Trophoblast cell (in vitro differentiated cells and primary cell): ENCODE results near the gene IFNAR2.
A peak's percentile ranks its signal among the peaks of the same experiment; 100 is the strongest.

ENCODE experiments used
- DNase-seq, 2 donors: peaks; one replicate each; pipeline ENCODE4 v3.0.0-alpha.2; 2016
- H2AFZ ChIP-seq: 2 replicates; pipeline ENCODE4 v1.6.1; 2013; ENCODE audit warnings: low read length, moderate library complexity, mild to moderate bottlenecking; ENCODE audit not compliant: insufficient read depth, poor library complexity
- H2AK5ac ChIP-seq: 2 replicates; pipeline ENCODE4 v1.6.1; 2013; ENCODE audit warnings: mild to moderate bottlenecking, low read length
- H2BK120ac ChIP-seq: 2 replicates; pipeline ENCODE4 v1.6.1; 2013; ENCODE audit warnings: low read length, mild to moderate bottlenecking, moderate library complexity; ENCODE audit not compliant: insufficient read depth, poor library complexity
- H2BK12ac ChIP-seq: 2 replicates; pipeline ENCODE4 v1.6.1; 2013; ENCODE audit warnings: mild to moderate bottlenecking, low read length, moderate library complexity
- H2BK5ac ChIP-seq: 2 replicates; pipeline ENCODE4 v1.6.1; 2013; ENCODE audit warnings: low read length, low read depth, moderate library complexity, mild to moderate bottlenecking; ENCODE audit not compliant: poor library complexity
- H3K14ac ChIP-seq: 2 replicates; pipeline ENCODE4 v1.6.1; 2013; ENCODE audit warnings: mild to moderate bottlenecking, low read length
- H3K18ac ChIP-seq: 2 replicates; pipeline ENCODE4 v1.6.1; 2013; ENCODE audit warnings: mild to moderate bottlenecking, low read length
- H3K23ac ChIP-seq: 2 replicates; pipeline ENCODE4 v1.6.1; 2013; ENCODE audit warnings: low read length
- H3K27ac ChIP-seq: 2 replicates; pipeline ENCODE4 v1.5.1; 2013; ENCODE audit warnings: low read depth, mild to moderate bottlenecking, inconsistent platforms, low read length, moderate library complexity
- H3K27me3 ChIP-seq: 2 replicates; pipeline ENCODE4 v1.6.1; 2013; ENCODE audit warnings: inconsistent platforms, mild to moderate bottlenecking, low read length, moderate library complexity; ENCODE audit not compliant: insufficient read depth
- H3K36me3 ChIP-seq, 2 experiments: 1 replicate in 1 of 2; 2 replicates in 1 of 2; pipeline ENCODE4 v1.6.1; 2013; ENCODE audit warnings: low read length in 2 of 2, mild to moderate bottlenecking in 2 of 2, moderate library complexity in 1 of 2; ENCODE audit not compliant: insufficient read depth in 2 of 2, control insufficient read depth in 1 of 2
- H3K4ac ChIP-seq: 2 replicates; pipeline ENCODE4 v1.6.1; 2013; ENCODE audit warnings: low read depth, mild to moderate bottlenecking, low read length, moderate library complexity
- H3K4me1 ChIP-seq, 2 experiments: 1 replicate in 1 of 2; 2 replicates in 1 of 2; pipeline ENCODE4 v1.6.1; 2013; ENCODE audit warnings: low read length in 2 of 2, mild to moderate bottlenecking in 2 of 2, moderate library complexity in 1 of 2; ENCODE audit not compliant: insufficient read depth in 2 of 2, control insufficient read depth in 1 of 2
- H3K4me2 ChIP-seq: 2 replicates; pipeline ENCODE4 v1.6.1; 2013; ENCODE audit warnings: inconsistent platforms, mild to moderate bottlenecking, low read length, moderate library complexity
- H3K4me3 ChIP-seq: 2 replicates; pipeline ENCODE4 v1.5.1; 2013; ENCODE audit warnings: mild to moderate bottlenecking, low read depth, low read length, inconsistent platforms
- H3K79me1 ChIP-seq: one replicate; pipeline ENCODE4 v1.6.1; 2013; ENCODE audit warnings: low read length
- H3K79me2 ChIP-seq: 2 replicates; pipeline ENCODE4 v1.6.1; 2013; ENCODE audit warnings: low read length, mild to moderate bottlenecking; ENCODE audit not compliant: control insufficient read depth, insufficient read depth, poor library complexity
- H3K9ac ChIP-seq: 2 replicates; pipeline ENCODE4 v1.6.1; 2013; ENCODE audit warnings: mild to moderate bottlenecking, low read length
- H3K9me3 ChIP-seq: 2 replicates; pipeline ENCODE4 v1.6.1; 2013; ENCODE audit warnings: low read depth, mild to moderate bottlenecking, control low read depth, inconsistent platforms, low read length; ENCODE audit not compliant: insufficient read depth
- H4K12ac ChIP-seq: 2 replicates; pipeline ENCODE4 v1.6.1; 2013; ENCODE audit warnings: low read depth, mild to moderate bottlenecking, low read length, moderate library complexity
- H4K8ac ChIP-seq: 2 replicates; pipeline ENCODE4 v1.6.1; 2013; ENCODE audit warnings: low read depth, mild to moderate bottlenecking, low read length, moderate library complexity
- H4K91ac ChIP-seq: one replicate; pipeline ENCODE4 v1.6.1; 2013; ENCODE audit warnings: low read depth, mild to moderate bottlenecking, low read length, moderate library complexity
- WGBS: extraction: QIAGEN DNeasy Blood & Tissue Kit; methylation state at CpG from one replicate; pipeline ENCODE4 v1.1.7; 2013; ENCODE audit warnings: missing lambda C conversion rate; ENCODE audit not compliant: insufficient read length, insufficient coverage; ENCODE audit errors: extremely low coverage; 5-methylcytosine and 5-hydroxymethylcytosine counted together

The IFNAR2 gene

DNA sequence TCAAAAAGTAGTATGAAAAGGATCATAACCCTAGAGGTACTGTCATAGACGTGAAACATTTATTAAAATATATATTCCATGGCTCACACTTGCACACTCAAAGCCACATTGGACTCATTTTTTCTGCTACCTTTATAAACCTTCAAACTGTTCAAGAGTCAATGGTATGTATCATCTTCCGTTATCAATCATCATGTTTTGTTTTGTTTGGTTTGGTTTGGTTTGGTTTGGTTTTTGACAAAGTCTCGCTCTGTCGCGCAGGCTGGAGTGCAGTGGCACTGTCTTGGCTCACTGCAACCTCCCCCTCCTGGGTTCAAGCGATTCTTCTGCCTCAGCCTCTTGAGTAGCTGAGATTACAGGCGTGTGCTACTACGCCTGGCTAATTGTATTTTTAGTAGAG, 1.8 kb downstream of the IFNAR2 start:
- no CpG with 5 or more reads among the region's 8 CpGs for WGBS
- no peak overlapping the region for H3K9ac ChIP-seq
- H4K12ac ChIP-seq, result no peak overlapping the region
- no peak overlapping the region for H2BK5ac ChIP-seq
- peaks cover 5% of the 10 kb centered on the region for H3K79me2 ChIP-seq
- no peak overlapping the region for H2AFZ ChIP-seq
- H4K91ac ChIP-seq, result no peak overlapping the region
- H3K23ac ChIP-seq, result no peak overlapping the region
- no peak overlapping the region for H3K14ac ChIP-seq
- H3K18ac ChIP-seq, result peak overlapping the region; percentile 69
- H2AK5ac ChIP-seq, result no peak overlapping the region
- H3K4me2 ChIP-seq, result no peak overlapping the region
- no peak overlapping the region for H3K4me3 ChIP-seq
- no peaks in the 10 kb centered on the region for H3K9me3 ChIP-seq
- no peak for DNase-seq
- H4K8ac ChIP-seq, result no peak overlapping the region
- peaks cover 6% of the 10 kb centered on the region for H3K79me1 ChIP-seq
- H2BK120ac ChIP-seq, result no peak overlapping the region
- no peak overlapping the region for H3K27ac ChIP-seq
- H3K27me3 ChIP-seq, result no peaks in the 10 kb centered on the region
- H3K36me3 ChIP-seq, result peaks cover 0 to 4% of the 10 kb centered on the region in 2 experiments
- H3K4me1 ChIP-seq, result peaks cover 11 to 13% of the 10 kb centered on the region in 2 experiments
- H3K4ac ChIP-seq, result no peak overlapping the region
- no peak overlapping the region for H2BK12ac ChIP-seq

DNA sequence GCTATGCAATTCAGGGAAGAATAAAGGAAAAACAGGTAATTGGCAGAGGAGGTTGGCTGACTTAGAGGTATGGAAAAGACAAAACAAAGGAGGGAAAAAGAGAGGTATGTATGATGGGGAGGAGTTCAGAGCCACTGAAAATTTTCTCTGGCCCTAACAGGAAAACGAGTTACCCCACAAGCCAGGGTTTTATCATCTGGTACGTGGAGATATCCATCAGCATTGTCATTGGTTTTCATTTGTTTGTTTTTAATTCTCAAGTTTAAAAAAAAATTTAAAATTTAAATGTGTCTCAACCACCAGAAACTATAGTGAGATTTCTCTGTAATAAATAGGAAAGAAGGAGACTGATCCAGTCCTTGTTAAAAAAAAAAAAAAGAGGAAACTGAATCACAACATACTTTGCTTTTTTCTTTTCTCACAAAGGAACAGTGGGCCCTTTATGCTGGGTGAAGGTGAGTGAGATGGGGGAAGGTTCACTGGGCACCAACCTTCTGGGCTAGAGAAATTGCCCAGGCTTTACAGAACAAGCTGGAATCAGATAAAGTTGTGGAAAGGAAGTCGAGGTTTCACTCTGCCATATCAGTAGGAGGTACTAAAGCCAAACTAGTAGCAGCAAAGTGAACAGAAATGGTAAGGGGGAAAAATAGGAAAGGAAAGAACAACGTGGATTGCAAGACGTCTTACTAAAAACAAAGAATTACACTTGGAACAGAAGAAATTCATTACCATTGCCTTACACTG, 2.7 kb downstream of the IFNAR2 start:
- no peak overlapping the region for H3K18ac ChIP-seq
- peaks cover 6% of the 10 kb centered on the region for H3K79me1 ChIP-seq
- H2AFZ ChIP-seq, result no peak overlapping the region
- no peak overlapping the region for H3K23ac ChIP-seq
- no peak overlapping the region for H3K14ac ChIP-seq
- no peak for DNase-seq
- H3K4me3 ChIP-seq, result no peak overlapping the region
- H3K27ac ChIP-seq, result no peak overlapping the region
- H3K4me2 ChIP-seq, result no peak overlapping the region
- H2BK5ac ChIP-seq, result no peak overlapping the region
- no peak overlapping the region for H2BK12ac ChIP-seq
- no peak overlapping the region for H4K12ac ChIP-seq
- H3K9me3 ChIP-seq, result no peaks in the 10 kb centered on the region
- no peak overlapping the region for H2AK5ac ChIP-seq
- no peak overlapping the region for H3K4ac ChIP-seq
- WGBS, result no CpG with 5 or more reads among the region's 5 CpGs
- H4K91ac ChIP-seq, result no peak overlapping the region
- H3K9ac ChIP-seq, result no peak overlapping the region
- H3K4me1 ChIP-seq, result peaks cover 11 to 13% of the 10 kb centered on the region in 2 experiments
- H3K36me3 ChIP-seq, result peaks cover 0 to 4% of the 10 kb centered on the region in 2 experiments
- H4K8ac ChIP-seq, result no peak overlapping the region
- no peaks in the 10 kb centered on the region for H3K27me3 ChIP-seq
- H2BK120ac ChIP-seq, result no peak overlapping the region
- H3K79me2 ChIP-seq, result peaks cover 5% of the 10 kb centered on the region

DNA sequence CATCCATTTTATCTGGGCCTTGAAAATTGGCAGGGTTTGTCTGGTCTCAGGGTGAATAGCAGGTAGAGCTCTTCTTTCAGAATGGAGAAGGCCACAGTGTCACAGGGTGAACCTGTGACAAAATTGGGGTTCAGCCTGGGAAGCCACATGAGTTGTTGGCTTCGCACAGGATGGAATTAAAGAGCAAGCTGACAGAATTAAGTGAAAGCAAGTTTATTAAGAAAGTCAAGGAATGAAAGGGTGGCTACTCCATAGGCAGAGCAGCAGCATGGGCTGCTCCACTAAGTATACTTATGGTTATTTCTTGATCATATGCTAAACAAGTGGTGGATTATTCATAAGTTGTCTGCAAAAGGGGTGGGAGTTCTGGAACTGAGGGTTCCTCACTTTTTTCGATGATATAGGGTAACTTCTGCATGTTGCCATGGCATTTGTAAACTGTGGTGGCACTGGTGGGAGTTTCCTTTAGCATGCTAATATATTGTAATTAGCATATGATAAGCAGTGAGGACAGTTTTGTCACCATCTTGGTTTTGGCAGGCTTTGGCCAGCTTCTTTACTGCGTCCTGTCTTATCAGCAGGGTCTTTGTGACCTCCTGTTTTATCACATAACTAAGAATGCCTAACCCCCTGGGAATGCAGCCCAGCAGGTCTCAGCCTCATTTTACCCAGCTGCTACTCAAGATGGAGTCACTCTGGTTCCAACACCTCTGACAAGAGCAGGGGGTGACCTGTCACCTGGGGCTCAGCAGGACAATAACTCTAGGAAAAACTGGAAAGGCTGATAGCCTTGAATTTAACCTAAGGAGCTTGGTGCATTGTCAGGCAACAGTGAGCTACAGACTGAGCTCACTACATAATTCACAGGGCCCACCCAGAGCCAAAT, 5.1 kb downstream of the IFNAR2 start:
- H2BK120ac ChIP-seq, result no peak overlapping the region
- no peak overlapping the region for H3K4ac ChIP-seq
- no peak overlapping the region for H2BK5ac ChIP-seq
- no peak overlapping the region for H3K4me2 ChIP-seq
- no peak overlapping the region for H2AK5ac ChIP-seq
- H3K23ac ChIP-seq, result no peak overlapping the region
- no peak overlapping the region for H4K12ac ChIP-seq
- no peaks in the 10 kb centered on the region for H3K9me3 ChIP-seq
- H2BK12ac ChIP-seq, result no peak overlapping the region
- no peak overlapping the region for H3K27ac ChIP-seq
- H3K79me2 ChIP-seq, result peaks cover 4% of the 10 kb centered on the region
- H3K9ac ChIP-seq, result peak overlapping the region; percentile 48
- no peak for DNase-seq
- no CpG with 5 or more reads among the region's 3 CpGs for WGBS
- H3K4me1 ChIP-seq, result peaks cover 13% of the 10 kb centered on the region in 2 experiments
- peaks cover 0 to 4% of the 10 kb centered on the region in 2 experiments for H3K36me3 ChIP-seq
- peaks cover 5% of the 10 kb centered on the region for H3K79me1 ChIP-seq
- H4K91ac ChIP-seq, result no peak overlapping the region
- H2AFZ ChIP-seq, result no peak overlapping the region
- no peak overlapping the region for H3K14ac ChIP-seq
- no peak overlapping the region for H4K8ac ChIP-seq
- H3K27me3 ChIP-seq, result no peaks in the 10 kb centered on the region
- peak overlapping the region; percentile 65 for H3K18ac ChIP-seq
- H3K4me3 ChIP-seq, result no peak overlapping the region

DNA sequence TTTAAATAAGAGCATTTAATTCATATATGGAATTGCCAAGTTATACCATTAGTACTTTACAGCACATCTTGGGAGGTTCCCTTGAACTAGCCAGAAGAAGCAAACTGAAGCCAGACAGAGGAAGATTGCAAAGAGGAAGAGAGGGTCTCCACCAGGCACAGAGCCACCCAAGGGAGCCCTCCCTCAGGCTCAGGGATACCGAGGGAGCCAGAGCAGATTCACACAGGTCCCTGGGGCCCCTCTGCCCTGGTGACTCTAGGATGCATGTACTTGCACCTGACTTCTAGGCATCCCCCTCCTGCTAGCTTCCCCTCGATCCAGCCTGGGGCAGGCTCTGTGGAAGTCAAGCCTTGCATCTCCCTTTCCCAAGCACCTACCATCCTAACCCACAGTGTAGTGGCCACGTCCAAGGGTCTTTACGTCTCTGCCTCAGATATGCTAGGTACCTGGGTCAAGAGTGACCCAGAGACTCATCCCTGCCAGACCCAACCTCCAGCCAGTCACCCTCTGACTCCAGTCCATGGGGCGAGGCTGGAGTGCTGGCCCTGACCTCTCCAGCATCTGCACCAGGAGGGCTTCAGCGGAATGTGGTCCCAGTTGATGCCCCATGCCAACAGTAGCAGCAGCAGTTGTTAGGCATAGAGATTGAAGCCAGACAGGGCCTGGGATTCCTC, 6.4 kb downstream of the IFNAR2 start:
- Histone ChIP-seq H3K4me1 (peaks cover 8 to 9% of the 10 kb centered on the region in 2 experiments), H3K79me1 (no peaks in the 10 kb centered on the region), H2BK12ac (no peak overlapping the region), H3K27ac (no peak overlapping the region), H3K36me3 (peaks cover 0 to 4% of the 10 kb centered on the region in 2 experiments), H3K9ac (no peak overlapping the region), H2BK5ac (no peak overlapping the region), H3K4me3 (no peak overlapping the region), H3K4me2 (no peak overlapping the region), H3K27me3 (no peaks in the 10 kb centered on the region), H2AFZ (no peak overlapping the region), H2AK5ac (no peak overlapping the region), H4K12ac (no peak overlapping the region), H3K18ac (no peak overlapping the region), H3K14ac (no peak overlapping the region), H2BK120ac (no peak overlapping the region), H4K8ac (no peak overlapping the region), H3K4ac (no peak overlapping the region), H3K9me3 (no peaks in the 10 kb centered on the region), H4K91ac (no peak overlapping the region), H3K23ac (no peak overlapping the region), H3K79me2 (no peaks in the 10 kb centered on the region)
- no peak for DNase-seq
- no CpG with 5 or more reads among the region's 6 CpGs for WGBS
